ENCODE results near the gene KCNQ1.

The KCNQ1 gene

GRCh38 chr11:2574043-2574552, 129.3 kb downstream of the KCNQ1 start:
- DNase-seq = no peak

DNA sequence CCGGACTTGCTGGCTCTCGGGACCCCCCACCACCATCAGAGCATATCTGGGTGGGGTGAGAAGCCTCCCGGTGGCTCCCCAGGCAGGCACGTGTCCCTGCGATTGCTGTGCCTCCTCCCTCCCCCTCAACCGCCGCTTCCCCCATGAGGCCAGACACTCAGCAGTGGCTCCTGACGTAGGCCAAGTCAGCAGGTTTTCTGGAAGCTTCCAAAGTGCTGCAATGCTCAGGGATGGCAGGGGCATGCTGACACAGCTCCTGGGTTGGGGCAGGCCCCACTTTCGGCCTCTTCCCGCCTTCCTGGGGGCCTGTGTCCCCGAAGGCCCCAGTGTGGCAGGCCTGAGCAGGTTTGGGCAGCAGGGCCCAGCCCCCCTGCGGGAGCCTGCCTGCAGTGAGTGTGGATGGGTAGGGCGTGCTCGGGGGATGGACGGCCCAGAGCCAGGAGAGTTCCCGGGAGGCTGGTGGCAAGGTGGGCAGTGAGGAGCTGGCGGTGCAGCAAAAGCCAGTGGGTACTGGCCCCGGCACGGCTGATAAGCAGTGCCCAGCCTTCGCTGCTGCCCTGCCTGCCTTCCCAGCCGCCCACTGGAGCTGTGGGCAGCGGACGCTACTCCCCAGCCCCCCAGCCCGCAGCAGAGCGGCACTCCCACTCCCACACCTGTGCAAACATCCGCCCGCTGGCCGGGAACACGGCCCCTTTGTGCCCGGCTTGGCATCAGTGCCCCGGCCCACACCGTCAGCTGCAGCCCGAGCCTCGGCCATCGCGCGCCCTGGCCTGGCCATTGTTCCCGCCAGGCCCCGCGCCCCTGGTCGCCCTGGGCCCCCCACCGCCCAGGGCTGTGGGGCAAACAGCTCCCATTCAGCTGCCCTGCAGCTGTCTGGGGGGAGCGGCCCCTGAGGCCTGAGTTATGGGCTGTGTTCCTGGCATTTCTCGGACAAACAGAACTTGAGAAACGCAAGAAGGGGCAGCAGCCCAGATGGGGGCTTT, 130.0 kb downstream of the KCNQ1 start:
- peak; percentile 56 for DNase-seq

DNA sequence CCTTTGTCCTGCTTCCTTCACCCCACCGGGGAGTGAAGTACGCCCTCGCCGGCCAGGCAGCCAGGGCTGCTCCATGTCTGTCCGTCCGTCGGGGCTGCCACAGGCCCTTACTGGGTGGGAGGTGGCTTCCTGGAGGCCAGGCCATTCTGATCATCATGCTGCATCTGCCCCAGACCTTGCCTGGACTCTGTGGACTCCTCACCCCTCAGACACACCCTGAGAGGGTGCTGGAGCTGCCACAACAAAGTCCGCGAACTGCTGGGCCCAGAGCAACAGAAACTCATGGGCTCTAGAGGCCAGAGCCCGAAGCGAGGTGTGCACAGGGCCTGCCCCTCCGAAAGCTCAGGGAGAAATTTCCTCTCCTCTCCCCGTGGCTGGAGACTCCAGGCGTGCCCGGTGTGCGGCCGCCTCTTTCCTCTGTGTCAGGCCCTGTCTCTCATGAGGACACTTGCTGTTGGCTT, 130.8 kb downstream of the KCNQ1 start:
- no peak for DNase-seq

DNA sequence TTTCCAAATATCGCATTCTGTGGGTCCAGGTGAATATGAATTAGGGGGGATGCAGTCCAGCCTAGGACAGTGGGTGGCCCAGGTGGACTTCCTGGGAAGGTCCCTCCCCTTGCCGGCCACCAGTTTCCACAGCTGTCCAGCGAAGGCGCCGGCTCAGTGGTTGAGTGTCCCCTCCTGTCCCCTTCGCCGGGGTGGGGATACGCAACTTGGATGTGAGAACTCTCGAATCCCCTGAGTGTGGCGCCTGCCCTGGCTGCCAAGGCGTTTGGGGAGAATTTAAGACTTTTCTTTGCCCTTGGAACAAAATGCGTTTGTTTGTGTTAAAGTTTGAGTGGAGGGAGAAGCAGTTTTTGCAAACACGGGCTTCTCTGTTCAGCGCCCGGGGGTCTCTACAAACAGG, 131.3 kb downstream of the KCNQ1 start:
- no peak for DNase-seq

- no peak for DNase-seq
Observed at GRCh38 chr11:2576549-2576948, 131.7 kb downstream of the KCNQ1 start.

DNA sequence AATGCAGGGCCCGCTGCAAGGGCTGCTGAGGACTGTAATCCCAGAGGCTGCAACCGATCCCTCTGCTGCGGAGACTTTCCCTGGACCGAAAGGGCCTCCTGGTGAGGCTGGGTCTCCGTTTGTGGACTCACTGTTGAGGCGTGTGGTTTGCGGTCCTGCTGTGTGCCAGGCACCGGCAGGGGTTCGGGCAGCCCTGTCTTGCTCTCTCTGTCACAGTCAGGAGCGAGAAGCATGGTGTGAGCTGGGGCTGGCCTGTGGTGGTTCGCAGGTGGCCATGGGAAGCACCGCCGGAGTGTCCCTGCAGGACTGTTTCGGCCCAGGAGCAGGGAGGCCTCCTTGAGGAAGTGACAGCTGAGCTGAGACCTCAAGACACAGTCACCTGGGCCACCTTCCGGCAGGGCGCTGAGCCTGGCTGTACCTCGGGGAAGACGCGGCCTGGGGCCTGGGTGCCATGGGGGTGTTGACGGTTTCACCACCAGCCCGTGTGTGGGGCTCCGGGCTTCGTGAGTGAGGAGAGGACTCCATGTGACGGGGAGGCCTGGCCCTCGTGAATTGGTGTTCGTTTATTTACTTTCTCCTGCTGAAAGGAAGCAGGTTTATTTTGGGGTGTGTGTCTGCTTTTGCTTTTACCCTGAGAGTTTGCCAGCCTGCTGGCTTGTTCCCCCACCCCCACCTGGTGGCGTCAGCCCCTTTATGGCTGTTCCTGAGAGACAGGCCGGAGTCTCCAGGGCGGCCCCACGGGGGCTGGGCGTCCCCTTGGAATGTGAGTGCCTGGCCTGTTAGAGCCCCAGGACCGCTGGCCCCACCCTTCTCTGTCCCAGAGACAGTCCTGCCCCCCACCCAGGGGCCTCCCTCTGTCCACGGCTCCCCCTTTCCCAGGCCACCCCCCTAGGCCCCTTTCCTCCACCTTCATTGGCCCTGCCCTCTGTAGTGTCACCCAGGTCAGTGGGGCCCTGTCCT, 132.5 kb downstream of the KCNQ1 start:
- no peak for DNase-seq

DNA sequence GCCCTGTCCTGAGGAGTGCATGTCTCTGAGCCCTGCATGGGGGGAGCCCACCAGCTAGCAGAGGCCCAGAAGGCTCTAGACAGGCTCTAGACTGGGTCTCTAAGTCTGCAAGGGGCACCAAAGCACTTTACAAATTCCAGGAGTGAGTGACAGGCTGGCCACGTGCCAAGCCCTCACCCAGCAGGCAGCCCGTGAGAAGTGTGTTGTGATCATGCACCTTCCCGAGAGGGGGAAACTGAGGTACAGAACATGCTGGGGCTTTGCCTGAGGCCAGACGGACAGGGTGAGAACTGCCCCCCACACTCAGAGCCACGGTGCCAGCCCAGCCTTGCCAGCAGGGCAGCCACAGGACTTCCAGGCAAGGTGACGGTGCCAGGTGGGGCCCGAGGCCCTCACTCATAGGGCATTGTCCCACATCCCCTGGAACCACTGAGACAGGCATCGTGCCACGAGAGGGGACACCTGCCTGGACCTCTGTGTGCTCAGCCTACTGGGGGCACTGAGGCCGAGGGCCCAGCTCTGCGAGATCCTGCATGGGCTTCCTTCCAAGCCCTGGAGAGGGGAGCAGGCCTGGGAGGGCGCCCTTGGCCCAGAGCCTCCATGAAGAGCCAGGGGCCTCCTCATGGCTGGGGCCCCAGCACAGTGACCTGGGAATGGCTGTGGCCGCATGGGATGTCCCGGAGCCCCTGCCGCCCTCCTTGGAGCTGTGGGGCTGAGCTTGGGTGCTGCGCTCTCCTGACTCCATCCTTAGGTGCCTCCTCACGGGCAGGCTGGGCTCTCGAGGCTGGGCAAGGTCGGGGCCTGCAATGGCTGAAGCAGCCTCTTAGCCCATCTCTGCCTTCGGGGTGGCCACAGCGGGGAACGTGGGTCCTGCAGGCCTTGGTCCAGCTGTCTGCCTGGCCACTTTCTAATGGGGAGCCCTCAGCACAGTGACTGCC, 133.5 kb downstream of the KCNQ1 start:
- DNase-seq = no peak

DNA sequence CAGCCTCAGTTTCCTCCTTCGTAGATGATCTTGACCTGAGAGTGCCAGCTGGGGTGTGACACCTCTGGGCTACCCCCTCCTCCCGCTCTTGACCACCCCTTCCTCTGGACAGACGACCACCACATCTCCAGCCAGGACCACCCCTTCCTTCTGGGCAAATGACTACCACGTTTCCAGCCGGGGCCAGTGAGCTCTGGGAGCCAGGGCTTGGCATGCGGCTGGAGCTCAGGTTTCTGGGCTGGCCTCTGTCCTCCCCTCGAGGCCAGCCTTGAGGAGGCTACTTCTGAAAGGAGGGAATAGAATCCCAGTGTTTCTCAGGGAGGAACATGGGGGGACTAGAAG, 134.1 kb downstream of the KCNQ1 start:
- no peak for DNase-seq

DNA sequence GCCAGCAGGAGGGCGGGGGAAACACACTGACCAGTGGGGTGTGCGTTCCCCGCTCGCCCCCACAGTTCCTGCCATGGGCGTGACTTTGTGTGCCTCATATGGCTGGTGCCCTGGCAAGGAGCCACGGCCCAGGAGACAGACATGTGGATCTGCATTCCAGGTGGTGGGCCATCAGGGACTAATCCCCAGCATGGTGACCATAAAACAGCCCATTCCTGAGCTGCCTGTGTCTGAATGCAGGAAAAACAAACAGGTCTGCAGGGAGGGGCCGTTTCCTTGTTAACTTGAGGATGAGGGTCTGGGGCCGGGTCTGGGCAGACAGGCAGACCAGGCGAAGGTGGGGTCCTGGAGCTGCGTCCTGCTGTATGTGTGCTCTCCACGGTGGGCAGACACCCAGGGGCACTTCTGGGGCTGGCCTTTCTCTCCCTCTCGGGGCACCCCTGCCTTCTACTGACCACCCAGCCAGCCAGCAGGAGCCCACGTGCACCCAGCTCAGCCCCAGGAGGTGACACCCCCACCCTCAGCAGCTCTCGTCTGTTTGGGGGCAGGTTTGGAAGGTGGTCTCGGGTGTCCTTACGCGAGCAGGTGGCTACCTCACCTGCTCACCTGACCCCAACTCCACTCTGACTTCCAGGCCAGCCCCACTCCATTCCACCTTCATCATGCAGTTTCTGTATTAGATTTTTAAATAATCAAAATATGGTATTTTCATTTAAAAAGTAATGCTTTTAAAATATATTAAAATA, 134.7 kb downstream of the KCNQ1 start:
- no peak for DNase-seq

DNA sequence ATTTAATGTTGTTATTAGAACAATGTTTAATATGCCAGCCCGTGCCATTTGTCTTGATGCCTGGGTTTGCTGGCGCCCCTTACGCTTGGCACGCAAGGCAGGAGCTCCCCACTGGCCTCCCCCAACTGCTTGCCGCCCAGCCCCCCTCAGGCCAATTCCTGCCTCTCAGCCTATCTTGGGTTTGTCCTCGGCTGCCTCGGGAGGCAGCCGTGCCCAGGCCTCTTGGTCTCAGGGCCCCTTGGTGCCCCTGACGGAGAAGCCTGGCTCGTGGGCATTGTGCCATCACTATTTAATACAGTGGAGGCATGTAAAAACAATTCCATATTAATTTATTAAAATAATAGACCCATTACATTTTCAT, 135.2 kb downstream of the KCNQ1 start:
- no peak for DNase-seq

- no peak for DNase-seq
Observed at GRCh38 chr11:2580571-2581001, 135.8 kb downstream of the KCNQ1 start.

DNA sequence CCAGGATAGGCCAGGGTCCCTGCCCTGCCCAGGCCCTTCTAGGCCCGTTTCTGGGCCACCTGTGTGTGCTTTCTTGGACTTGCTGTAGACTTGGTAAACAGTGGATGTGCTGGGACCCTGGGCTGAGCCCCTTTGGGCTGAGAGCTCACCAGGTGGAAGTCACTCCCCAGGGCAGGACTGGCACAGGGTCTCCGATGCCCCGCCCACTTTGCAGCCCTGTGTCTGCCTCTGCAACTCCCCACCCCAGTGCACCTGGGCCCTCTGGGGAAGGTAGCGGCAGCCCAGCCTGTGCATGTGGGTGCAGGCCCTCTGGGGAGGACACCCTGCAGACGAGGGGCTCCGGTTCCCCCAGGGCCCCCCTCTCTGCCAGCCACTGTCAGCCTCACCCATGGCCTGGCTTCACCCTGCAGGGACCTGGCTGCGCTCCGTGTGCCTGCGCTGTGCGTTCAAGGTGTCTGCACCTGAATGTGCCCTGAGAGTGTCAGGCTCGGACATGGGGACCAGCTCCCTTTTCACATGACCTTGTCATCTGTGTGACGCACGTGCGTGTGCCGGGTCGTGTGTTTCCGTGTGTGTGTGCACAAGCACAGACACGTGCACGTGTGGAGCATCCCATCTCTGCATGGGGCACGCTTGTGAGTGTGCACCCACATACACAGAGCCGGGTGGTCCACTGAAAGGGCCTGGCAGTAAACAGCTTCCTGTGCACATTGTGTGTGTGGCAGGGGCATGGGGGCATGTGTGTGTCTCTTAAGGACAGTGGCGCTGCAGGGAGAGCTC, 136.5 kb downstream of the KCNQ1 start:
- DNase-seq = no peak

GRCh38 chr11:2581931-2582350, 137.1 kb downstream of the KCNQ1 start:
- no peak for DNase-seq

- DNase-seq = no peak
Observed at GRCh38 chr11:2582351-2582945, 137.6 kb downstream of the KCNQ1 start.

- DNase-seq = no peak
Observed at GRCh38 chr11:2582946-2583604, 138.3 kb downstream of the KCNQ1 start.

DNA sequence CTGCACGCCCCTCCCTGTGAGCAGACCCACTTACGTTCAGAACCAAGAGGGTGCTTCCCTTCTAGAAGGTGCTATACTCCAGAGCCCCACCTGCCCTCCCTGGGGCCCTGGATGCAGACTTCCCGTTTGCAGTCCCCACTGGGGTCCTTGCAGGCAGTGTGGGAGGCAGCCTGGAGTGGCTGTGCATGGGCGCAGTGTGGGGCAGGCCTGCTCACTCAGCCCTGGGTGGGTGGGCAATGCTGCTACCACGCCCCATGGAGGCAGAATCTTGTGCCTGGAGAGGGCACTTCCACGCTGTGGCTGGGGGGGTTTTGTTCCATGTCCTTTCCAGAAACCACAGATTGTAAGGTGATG, 138.8 kb downstream of the KCNQ1 start:
- DNase-seq = no peak

- no peak for DNase-seq
Observed at GRCh38 chr11:2584434-2584811, 139.6 kb downstream of the KCNQ1 start.

GRCh38 chr11:2584812-2585565, 140.2 kb downstream of the KCNQ1 start:
- no peak for DNase-seq

DNA sequence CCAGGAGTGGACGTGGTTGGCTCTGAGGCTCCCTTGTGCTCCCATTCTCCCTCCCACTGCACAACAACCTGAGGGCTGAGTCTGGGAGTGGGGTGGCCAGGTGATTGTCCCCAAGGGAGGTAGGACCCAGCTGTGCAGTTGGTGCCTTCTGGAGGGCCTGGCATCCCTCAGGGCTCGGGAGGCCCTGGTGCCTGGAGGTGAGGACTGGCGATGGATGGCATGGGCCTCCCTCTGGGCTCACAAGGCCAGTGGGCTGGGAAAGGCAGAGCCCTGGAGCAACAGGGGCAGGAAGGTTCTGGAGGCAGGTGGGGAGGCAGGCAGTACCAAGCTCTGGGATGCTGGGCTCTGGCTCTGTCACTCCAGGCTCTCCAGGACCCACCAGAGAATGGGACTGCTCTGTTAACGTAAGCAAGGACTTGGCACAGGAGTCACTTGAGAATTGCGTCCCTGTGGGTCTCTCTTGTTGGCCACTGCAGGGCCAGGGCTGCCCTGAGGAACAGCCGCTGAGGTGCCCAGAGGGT, 140.8 kb downstream of the KCNQ1 start:
- DNase-seq = no peak

Measured in DMS153 (cell line).